ENCODE data around the gene LAMB1. TPM values are rescaled to one million over a fixed set of nuclear protein-coding genes. Genes with fewer than 3 reads are reported as not detected.

Gene LAMB1
- total RNA-seq, 2 donors from 2014 or later, result 91.6 to 130 TPM

- intact Hi-C loops (cut with DNase I), result no loop called here
- peak overlapping the region in 3 of 4 donors; percentile 54 to 58 (median 54) for H3K27ac ChIP-seq
- peaks cover 53% of the 10 kb centered on the region for H3K4me1 ChIP-seq
- H3K9me3 ChIP-seq, result no peaks in the 10 kb centered on the region
- 42 to 48% methylated on average over 13 to 14 of the region's 14 CpGs for WGBS, 2 donors
- TF ChIP-seq CTCF (IDR thresholded peaks at IDR 0.05), result no peak
- H3K36me3 ChIP-seq (replicated peaks in 1 of 2; ENCODE audit: insufficient read depth in 1 of 2, low read depth in 2 of 2), result no peaks in the 10 kb centered on the region
- no peak overlapping the region for H3K4me3 ChIP-seq
- DNase-seq (peak in 1 of 4 donors; percentile 50), ATAC-seq (no peak)
- no peaks in the 10 kb centered on the region for H3K27me3 ChIP-seq
These were observed 51.7 kb downstream of the LAMB1 start for GRCh38 chr7:107951172-107951787.

- Histone ChIP-seq H3K27ac (peak overlapping the region in 3 of 4 donors; percentile 4 to 54 (median 45)), H3K36me3 (replicated peaks in 1 of 2; ENCODE audit: insufficient read depth in 1 of 2, low read depth in 2 of 2) (peaks cover 0 to 3% of the 10 kb centered on the region in 2 donors), H3K4me3 (no peak overlapping the region), H3K27me3 (no peaks in the 10 kb centered on the region), H3K4me1 (peaks cover 53% of the 10 kb centered on the region), H3K9me3 (no peaks in the 10 kb centered on the region)
- intact Hi-C loops (cut with DNase I), result no loop called here
- DNase-seq, result no peak
- ATAC-seq, result no peak
- 45 to 72% methylated on average over 1 of the region's 1 CpG for WGBS, 2 donors
- no peak for TF ChIP-seq CTCF (IDR thresholded peaks at IDR 0.05)
- TF ChIP-seq POLR2A (IDR thresholded peaks at IDR 0.05), result no peak
These were observed 53.5 kb downstream of the LAMB1 start for GRCh38 chr7:107949443-107949935.

- peak; percentile 53 for ATAC-seq
- Histone ChIP-seq H3K4me1 (peaks cover 53% of the 10 kb centered on the region), H3K36me3 (replicated peaks in 1 of 2; ENCODE audit: insufficient read depth in 1 of 2, low read depth in 2 of 2) (peaks cover 0 to 6% of the 10 kb centered on the region in 2 donors), H3K9me3 (no peaks in the 10 kb centered on the region), H3K27me3 (no peaks in the 10 kb centered on the region), H3K4me3 (no peak overlapping the region), H3K27ac (peak overlapping the region in 3 of 4 donors; percentile 4 to 54 (median 45))
- intact Hi-C loops (cut with DNase I), result no loop called here
- 47 to 48% methylated on average over 7 of the region's 7 CpGs for WGBS, 2 donors
- DNase-seq, result no peak
- TF ChIP-seq POLR2A (IDR thresholded peaks at IDR 0.05), result no peak
- no peak for TF ChIP-seq CTCF (IDR thresholded peaks at IDR 0.05)
These were observed 54.1 kb downstream of the LAMB1 start for GRCh38 chr7:107948645-107949442.

- peaks cover 0 to 6% of the 10 kb centered on the region in 2 donors for H3K36me3 ChIP-seq (replicated peaks in 1 of 2; ENCODE audit: insufficient read depth in 1 of 2, low read depth in 2 of 2)
- H3K4me1 ChIP-seq, result peaks cover 38% of the 10 kb centered on the region
- WGBS, 2 donors, result 91 to 93% methylated on average over 6 of the region's 6 CpGs
- no peak overlapping the region for H3K4me3 ChIP-seq
- ATAC-seq (no peak), DNase-seq (no peak)
- no peak overlapping the region for H3K27ac ChIP-seq
- intact Hi-C loops (cut with DNase I), result no loop called here
- no peaks in the 10 kb centered on the region for H3K27me3 ChIP-seq
- no peaks in the 10 kb centered on the region for H3K9me3 ChIP-seq
- TF ChIP-seq CTCF (IDR thresholded peaks at IDR 0.05) (no peak), POLR2A (IDR thresholded peaks at IDR 0.05) (no peak)
These were observed 56.1 kb downstream of the LAMB1 start for GRCh38 chr7:107946881-107947280.

Data from body of pancreas (tissue), 4 donors.